PC-9 (cell line): Measurements from ENCODE around the gene LARP4B. TPM values are rescaled to one million over a fixed set of nuclear protein-coding genes. Genes with fewer than 3 reads are reported as not detected.

Source experiments
- BruUV-seq: library from RNA; stranded (reverse); fragments of 400-500 nt; replicated peaks from 2 replicates; lab custom pipeline; 2021; lab: Mats Ljungman, UMichigan
- CTCF ChIA-PET: fragments of 300-600 bp; sonication (Branson Sonifier 250); formaldehyde crosslinking; loops from one replicate; lab custom pipeline; 2022; ENCODE audit warnings: antibody characterized with exemption; lab: Charles Lee
- POLR2A ChIA-PET: fragments of 300-600 bp; sonication (Branson Sonifier 250); formaldehyde crosslinking; loops from one replicate; lab custom pipeline; 2022; ENCODE audit warnings: antibody characterized with exemption; ENCODE audit not compliant: unreplicated experiment; lab: Charles Lee
- DNase-seq, 2 experiments: peaks; one replicate each; pipeline versions ENCODE4 v3.0.0 to v3.0.0-alpha.2; 2015 to 2022; ENCODE audit warnings: mixed read lengths in 1 of 2
- H2AFZ ChIP-seq: fragments of 200-600 bp; sonication (generic); 2 replicates; pipeline ENCODE4 v1.8.1; 2017; ENCODE audit warnings: antibody characterized with exemption
- H3F3A ChIP-seq: fragments of 200-600 bp; sonication (generic); 2 replicates; pipeline ENCODE4 v1.8.1; 2017; ENCODE audit warnings: antibody characterized with exemption, mild to moderate bottlenecking, low read depth; ENCODE audit not compliant: insufficient read depth
- H3K27ac ChIP-seq: fragments of 200-600 bp; sonication (generic); 2 replicates; pipeline ENCODE4 v1.6.1; 2016; ENCODE audit warnings: mixed run types
- H3K27me3 ChIP-seq: fragments of 200-600 bp; sonication (generic); 2 replicates; pipeline ENCODE4 v1.6.1; 2016; ENCODE audit warnings: low read depth, mixed run types; ENCODE audit not compliant: insufficient read depth
- H3K36me3 ChIP-seq: fragments of 200-600 bp; sonication (generic); 2 replicates; pipeline ENCODE4 v1.6.1; 2016; ENCODE audit warnings: low read depth, mixed run types
- H3K4me1 ChIP-seq: fragments of 200-600 bp; sonication (generic); replicated peaks from 2 replicates; pipeline ENCODE4 v1.6.1; 2016; ENCODE audit warnings: mixed run types; ENCODE audit not compliant: insufficient read depth
- H3K4me2 ChIP-seq: fragments of 200-600 bp; sonication (generic); 2 replicates; pipeline ENCODE4 v1.6.1; 2017; ENCODE audit warnings: mixed run types
- H3K4me3 ChIP-seq: fragments of 200-600 bp; sonication (generic); 2 replicates; pipeline ENCODE4 v1.6.1; 2016; ENCODE audit warnings: mixed run types
- H3K79me2 ChIP-seq: fragments of 200-600 bp; sonication (generic); 2 replicates; pipeline ENCODE4 v1.6.1; 2017; ENCODE audit warnings: low read depth, mixed run types
- H3K9me2 ChIP-seq: fragments of 200-600 bp; sonication (generic); 2 replicates; pipeline ENCODE4 v1.8.1; 2017; ENCODE audit warnings: mild to moderate bottlenecking; ENCODE audit not compliant: insufficient read depth
- H3K9me3 ChIP-seq: fragments of 200-600 bp; sonication (generic); 2 replicates; pipeline ENCODE4 v1.8.1; 2016; ENCODE audit warnings: low read depth; ENCODE audit not compliant: insufficient read depth
- H4K20me1 ChIP-seq: fragments of 200-600 bp; sonication (generic); 2 replicates; pipeline ENCODE4 v1.8.1; 2017; ENCODE audit not compliant: insufficient read depth
- CTCF ChIP-seq: fragments of 200-600 bp; sonication (generic); conservative IDR thresholded peaks from 2 replicates; pipeline ENCODE4 v1.6.1; 2017; ENCODE audit warnings: mixed run types, antibody characterized with exemption, mild to moderate bottlenecking, moderate library complexity
- EZH2 ChIP-seq: fragments of 200-600 bp; sonication (generic); IDR thresholded peaks from 2 replicates; pipeline ENCODE4 v1.8.0; 2017; ENCODE audit warnings: antibody characterized with exemption, low read depth
- intact Hi-C: fragments of 100-400 bp; cut with micrococcal nuclease; formaldehyde crosslinking; loops from one replicate; pipeline ENCODE4 v1.10.0; 2022; ENCODE audit not compliant: unreplicated experiment
- total RNA-seq: library from RNA; stranded (reverse); gene quantifications from 2 replicates; pipeline ENCODE4 v1.2.3, GENCODE V29; 2021

The LARP4B gene
- total RNA-seq, 1 experiment from 2014 or later = 93.4 TPM

- TF ChIP-seq CTCF = no peak
- TF ChIP-seq EZH2 = no peak
- ChIA-PET CTCF (interaction anchor here (0.6 kb wide), 1 partner anchor 9 kb away, joined by 26 read pairs; no protein-coding TSS in a partner anchor), POLR2A (no interaction called here)
- no peaks in the 10 kb centered on the region for H3K79me2 ChIP-seq
- peak overlapping the region; percentile 38 for H3K4me2 ChIP-seq
- DNase-seq = no peak
- H3K9me2 ChIP-seq = no peaks in the 10 kb centered on the region
- H3K4me3 ChIP-seq = no peak overlapping the region; the same call in 1 of the 2 replicates
- H3K9me3 ChIP-seq = no peaks in the 10 kb centered on the region
- intact Hi-C loops = loop anchor here (5.0 kb wide), 1 partner anchor 198 kb away; no protein-coding TSS in a partner anchor
- no peaks in the 10 kb centered on the region for H3F3A ChIP-seq
- H3K27ac ChIP-seq = no peak overlapping the region
- no peaks in the 10 kb centered on the region for H4K20me1 ChIP-seq
- no peaks in the 10 kb centered on the region for H3K36me3 ChIP-seq
- 0 out of 2 replicates have a peak, but pooled peaks cover 6% of the 10 kb centered on the region for H3K27me3 ChIP-seq
- BruUV-seq = no TSS peak
- H2AFZ ChIP-seq = no peak overlapping the region
- H3K4me1 ChIP-seq = no peaks in the 10 kb centered on the region
Measured at GRCh38 chr10:785089-785860, 146.2 kb downstream of the LARP4B start.

- no peaks in the 10 kb centered on the region for H3K79me2 ChIP-seq
- 0 out of 2 replicates have a peak, but pooled peaks cover 6% of the 10 kb centered on the region for H3K27me3 ChIP-seq
- no peaks in the 10 kb centered on the region for H3F3A ChIP-seq
- no peak overlapping the region; the same call in 1 of the 2 replicates for H3K4me3 ChIP-seq
- POLR2A ChIA-PET = no interaction called here
- no peak overlapping the region for H2AFZ ChIP-seq
- H3K9me2 ChIP-seq = no peaks in the 10 kb centered on the region
- no peaks in the 10 kb centered on the region for H4K20me1 ChIP-seq
- H3K9me3 ChIP-seq = no peaks in the 10 kb centered on the region
- H3K36me3 ChIP-seq = no peaks in the 10 kb centered on the region
- TF ChIP-seq CTCF (no peak), EZH2 (no peak)
- CTCF ChIA-PET = interaction anchor here (0.6 kb wide), 1 partner anchor 10 kb away, joined by 26 read pairs; no protein-coding TSS in a partner anchor
- H3K27ac ChIP-seq = no peak overlapping the region
- peak overlapping the region; percentile 38 for H3K4me2 ChIP-seq
- no peaks in the 10 kb centered on the region for H3K4me1 ChIP-seq
- intact Hi-C loops = loop anchor here (5.0 kb wide), 1 partner anchor 197 kb away; no protein-coding TSS in a partner anchor
- BruUV-seq = no TSS peak
- peak in 1 of 2 experiments; percentile 49 for DNase-seq
Measured at GRCh38 chr10:784403-785088, 147.0 kb downstream of the LARP4B start.

GRCh38 chr10:782751-783648 is 148.5 kb downstream of the LARP4B start:
- intact Hi-C loops = no loop called here

More at GRCh38 chr10:782751-783648, 148.5 kb downstream of the LARP4B start:
- Histone ChIP-seq H3K27ac (no peak overlapping the region), H3F3A (no peaks in the 10 kb centered on the region), H3K79me2 (no peaks in the 10 kb centered on the region), H3K4me2 (no peak overlapping the region), H3K4me3 (no peak overlapping the region), H3K27me3 (peaks cover 17% of the 10 kb centered on the region; the same call in 1 of the 2 replicates), H4K20me1 (no peaks in the 10 kb centered on the region), H3K9me2 (no peaks in the 10 kb centered on the region), H3K4me1 (no peaks in the 10 kb centered on the region), H3K9me3 (no peaks in the 10 kb centered on the region), H2AFZ (no peak overlapping the region), H3K36me3 (no peaks in the 10 kb centered on the region)
- no peak for DNase-seq
- no TSS peak for BruUV-seq
- ChIA-PET CTCF (no interaction called here), POLR2A (no interaction called here)
- TF ChIP-seq CTCF (no peak), EZH2 (no peak)
